GM10266 (cell line): ENCODE data around the gene LARP4B.

Experiments used
- DNase-seq: peaks from one replicate; pipeline ENCODE4 v3.0.0; 2012; ENCODE audit errors: extremely low spot score
- TF ChIP-seq, protein P1 (sequence below): IDR thresholded peaks from 2 replicates; pipeline ENCODE4 v1.5.1; 2012; ENCODE audit warnings: mild to moderate bottlenecking, low read depth; ENCODE audit not compliant: control insufficient read depth, insufficient read depth; ENCODE audit errors: missing control alignments

LARP4B gene

DNA sequence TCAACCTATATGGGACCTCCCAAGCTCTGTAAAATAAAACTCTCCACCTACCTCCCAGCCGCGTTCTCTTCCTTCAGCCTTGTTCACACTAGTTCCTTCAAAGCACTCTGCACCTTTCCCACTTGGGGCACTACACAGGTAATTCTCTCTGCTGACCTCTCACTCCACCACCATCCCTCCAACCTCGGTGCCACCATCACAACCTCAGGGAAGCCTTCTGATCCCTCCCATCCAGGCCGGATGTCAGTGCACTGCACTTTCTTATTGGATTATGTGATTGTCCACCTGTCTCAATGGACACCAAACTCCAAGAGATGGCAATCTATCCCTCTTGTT, 7.0 kb downstream of the LARP4B start:
- no peak for DNase-seq
- TF ChIP-seq, protein P1, sequence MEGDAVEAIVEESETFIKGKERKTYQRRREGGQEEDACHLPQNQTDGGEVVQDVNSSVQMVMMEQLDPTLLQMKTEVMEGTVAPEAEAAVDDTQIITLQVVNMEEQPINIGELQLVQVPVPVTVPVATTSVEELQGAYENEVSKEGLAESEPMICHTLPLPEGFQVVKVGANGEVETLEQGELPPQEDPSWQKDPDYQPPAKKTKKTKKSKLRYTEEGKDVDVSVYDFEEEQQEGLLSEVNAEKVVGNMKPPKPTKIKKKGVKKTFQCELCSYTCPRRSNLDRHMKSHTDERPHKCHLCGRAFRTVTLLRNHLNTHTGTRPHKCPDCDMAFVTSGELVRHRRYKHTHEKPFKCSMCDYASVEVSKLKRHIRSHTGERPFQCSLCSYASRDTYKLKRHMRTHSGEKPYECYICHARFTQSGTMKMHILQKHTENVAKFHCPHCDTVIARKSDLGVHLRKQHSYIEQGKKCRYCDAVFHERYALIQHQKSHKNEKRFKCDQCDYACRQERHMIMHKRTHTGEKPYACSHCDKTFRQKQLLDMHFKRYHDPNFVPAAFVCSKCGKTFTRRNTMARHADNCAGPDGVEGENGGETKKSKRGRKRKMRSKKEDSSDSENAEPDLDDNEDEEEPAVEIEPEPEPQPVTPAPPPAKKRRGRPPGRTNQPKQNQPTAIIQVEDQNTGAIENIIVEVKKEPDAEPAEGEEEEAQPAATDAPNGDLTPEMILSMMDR: no peak

DNA sequence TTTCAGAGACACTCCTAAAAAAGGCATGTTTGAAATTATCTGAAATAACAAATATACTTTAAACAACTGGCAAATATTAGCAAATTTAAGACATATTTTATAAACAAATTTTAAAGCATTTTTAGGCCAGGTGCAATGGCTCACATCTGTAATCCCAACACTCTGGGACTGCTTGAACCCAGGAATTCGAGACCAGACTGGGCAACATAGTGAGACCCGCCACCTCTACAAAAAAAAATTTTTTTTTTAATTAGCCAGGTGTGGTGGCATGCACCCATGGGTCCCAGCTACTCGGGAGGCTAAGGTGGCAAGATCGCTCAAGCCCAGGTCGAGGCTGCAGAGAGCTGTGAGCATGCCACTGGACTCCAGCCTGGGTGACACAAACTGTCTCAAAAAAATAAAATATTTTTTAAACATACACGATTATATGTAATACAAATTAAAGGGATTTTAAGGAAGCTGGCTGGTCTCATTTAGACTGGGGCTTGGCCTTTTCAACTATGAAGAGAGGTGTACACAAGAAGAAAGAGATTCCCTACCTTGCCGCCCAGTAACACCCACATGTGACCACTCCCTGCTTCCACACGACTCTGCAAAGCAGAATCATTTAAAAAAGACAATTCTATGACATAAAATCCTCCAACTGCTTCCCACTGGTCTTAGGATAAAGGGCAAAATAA, 7.5 kb downstream of the LARP4B start:
- DNase-seq: no peak
- TF ChIP-seq, protein P1: no peak

DNA sequence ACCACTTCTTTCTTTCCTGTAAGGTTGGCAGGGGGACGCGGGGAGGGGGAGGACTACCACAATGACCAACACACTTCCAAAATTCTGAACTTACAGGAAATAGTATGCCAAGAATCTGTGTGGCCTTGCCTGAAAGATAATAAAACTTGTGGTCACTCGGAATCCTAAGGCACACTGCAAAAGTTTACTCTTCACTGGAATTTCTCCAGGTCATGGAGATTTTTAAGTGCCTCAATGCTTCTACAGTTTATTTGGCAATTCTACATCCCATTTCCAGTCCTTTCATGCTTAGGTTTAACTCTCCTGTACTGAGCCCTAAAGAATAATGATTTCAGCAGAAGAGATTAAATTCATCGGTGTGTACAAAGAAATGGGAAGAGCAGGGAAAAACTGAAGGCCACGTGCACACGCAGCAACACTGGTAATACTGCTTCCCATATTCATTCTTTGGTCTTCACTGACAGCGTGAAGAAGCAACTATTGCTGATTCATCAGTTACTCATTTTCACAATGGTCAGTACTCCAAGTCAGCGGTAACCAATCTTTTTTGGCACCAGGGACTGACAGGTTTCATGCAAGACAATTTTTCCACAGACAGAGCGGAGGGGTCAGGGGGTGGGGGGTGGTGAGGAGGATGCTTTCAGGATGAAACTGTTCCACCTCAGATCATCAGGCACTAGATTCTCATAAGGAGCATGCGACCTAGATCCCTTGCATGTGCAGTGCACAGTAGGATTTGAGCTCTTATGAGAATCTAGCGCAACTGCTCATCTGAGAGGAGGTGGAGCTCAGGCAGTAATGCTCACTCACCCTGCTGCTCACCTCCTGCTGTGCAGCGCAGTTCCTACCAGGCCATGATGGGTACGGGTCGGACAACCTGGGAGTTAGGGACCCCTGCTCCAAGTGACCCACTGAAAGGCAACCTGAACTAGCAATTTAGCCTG, 9.8 kb downstream of the LARP4B start:
- TF ChIP-seq, protein P1: no peak
- no peak for DNase-seq

DNA sequence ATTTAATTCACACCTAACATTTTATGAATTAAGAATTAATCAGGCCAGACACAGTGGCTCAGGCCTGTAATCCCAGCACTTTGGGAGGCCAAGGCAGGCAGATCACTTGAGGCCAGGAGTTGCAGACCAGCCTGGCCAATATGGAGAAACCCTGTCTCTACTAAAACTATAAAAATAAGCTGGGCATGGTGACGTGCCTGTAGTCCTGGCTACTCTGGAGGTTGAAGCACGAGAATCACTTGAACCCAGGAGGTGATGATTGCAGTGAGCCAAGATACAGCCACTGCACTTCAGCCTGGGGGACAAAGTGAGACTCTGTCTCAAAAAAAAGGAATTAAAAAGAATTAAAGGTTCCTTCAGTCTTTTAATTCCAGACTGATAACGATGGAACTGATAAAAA, 11.1 kb downstream of the LARP4B start:
- TF ChIP-seq, protein P1: no peak
- no peak for DNase-seq

DNA sequence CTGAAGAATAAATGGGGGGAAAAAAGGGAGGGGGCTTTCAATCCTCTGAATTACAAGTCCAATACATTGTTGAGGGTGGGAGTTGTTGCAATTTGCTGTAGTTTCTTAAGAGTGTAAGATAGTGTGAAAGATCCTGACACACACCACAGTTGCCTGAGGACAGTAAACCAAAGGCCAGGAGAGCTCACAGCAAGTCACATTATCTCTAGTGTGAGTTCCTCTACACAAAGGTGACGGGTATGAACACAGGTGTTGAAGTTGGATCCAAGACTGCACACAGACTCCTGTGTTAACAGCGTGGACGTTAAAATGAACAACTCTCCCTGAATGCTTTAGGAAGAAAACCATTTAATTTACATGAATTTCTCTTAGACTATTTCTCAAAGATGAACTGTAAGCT, 12.0 kb downstream of the LARP4B start:
- DNase-seq: no peak
- TF ChIP-seq, protein P1: no peak

DNA sequence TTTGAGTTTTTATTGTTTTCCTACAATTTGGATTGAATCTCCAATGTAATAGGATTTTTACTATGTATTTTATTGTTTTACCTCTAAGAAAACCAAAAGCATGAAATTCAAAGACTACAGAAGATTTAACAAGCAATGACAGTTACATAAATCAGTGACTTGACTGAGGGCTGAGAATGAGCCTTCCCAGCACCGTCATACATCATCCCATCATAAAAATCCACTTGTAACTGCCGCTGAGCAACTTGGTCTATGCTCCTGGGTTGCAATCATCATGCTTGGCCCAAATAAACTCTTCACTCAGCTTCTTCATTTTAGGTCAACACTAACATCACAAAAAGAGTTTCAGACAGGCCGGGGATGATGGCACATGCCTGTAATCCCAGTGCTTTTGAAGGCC, 13.5 kb downstream of the LARP4B start:
- TF ChIP-seq, protein P1: no peak
- no peak for DNase-seq

DNA sequence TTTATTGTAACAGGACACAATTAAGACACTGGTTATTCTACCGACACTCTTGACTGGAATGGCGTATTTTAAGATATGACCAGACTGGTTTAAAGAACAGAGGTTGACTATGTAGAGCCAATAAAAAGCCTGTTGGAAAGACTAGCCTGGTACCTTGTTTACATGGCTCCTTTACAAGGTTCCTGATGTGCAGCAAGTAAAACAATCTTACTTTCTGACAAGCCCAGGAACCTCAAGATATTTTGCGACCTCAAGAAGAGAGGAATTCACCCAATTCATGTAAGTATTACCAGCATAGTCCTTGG, 14.1 kb downstream of the LARP4B start:
- TF ChIP-seq, protein P1: no peak
- DNase-seq: no peak
